GM12878 (cell line): ENCODE measurements around the gene AKNA. TPM values are rescaled to one million over a fixed set of nuclear protein-coding genes. Genes with fewer than 3 reads are reported as not detected.

ENCODE experiments used
- ATAC-seq: fragments of 200-7000 bp; cut with Tn5 transposase; 3 replicates; pipeline ENCODE4 v1.9.1; 2020; ENCODE audit warnings: mild to moderate bottlenecking, moderate library complexity
- BruUV-seq: library from RNA; stranded (reverse); fragments of 400-500 nt; replicated peaks from 2 replicates; lab custom pipeline; 2021; lab: Mats Ljungman, UMichigan
- CTCF ChIA-PET: fragments of 300-600 bp; sonication (Branson Sonifier 250); formaldehyde crosslinking; extraction: SDS; loops from one replicate; lab custom pipeline; 2021; ENCODE audit warnings: inconsistent platforms; lab: Yijun Ruan, JAX
- POLR2A ChIA-PET: fragments of 350-600 bp; formaldehyde crosslinking; extraction: SDS; loops from one replicate; lab custom pipeline; 2021; ENCODE audit warnings: inconsistent platforms; lab: Charles Lee
- RAD21 ChIA-PET: fragments of 300-600 bp; sonication (Branson Sonifier 250); formaldehyde crosslinking; loops from one replicate; lab custom pipeline; 2023; ENCODE audit warnings: antibody characterized with exemption; ENCODE audit not compliant: unreplicated experiment; lab: Charles Lee
- SMC1A ChIA-PET: fragments of 300-600 bp; sonication (Branson Sonifier 250); formaldehyde crosslinking; loops from one replicate; lab custom pipeline; 2023; ENCODE audit not compliant: unreplicated experiment, uncharacterized antibody; lab: Charles Lee
- DNase-seq: peaks from one replicate; pipeline ENCODE4 v3.0.0-alpha.2; 2011; ENCODE audit warnings: low read depth, low spot score
- FAIRE-seq: peaks from 3 replicates; lab custom pipeline; 2011; peaks lifted over from hg19 to GRCh38; lab: Jason Lieb, UNC
- H2AFZ ChIP-seq: 2 replicates; pipeline ENCODE4 v1.6.0; 2011; ENCODE audit warnings: low read depth, low read length, control low read depth; ENCODE audit not compliant: control insufficient read depth
- H3K27ac ChIP-seq: 2 replicates; pipeline ENCODE4 v1.5.1; 2011; ENCODE audit warnings: control low read depth; ENCODE audit not compliant: control insufficient read depth, insufficient read depth
- H3K27me3 ChIP-seq, 2 experiments: replicated peaks in 1 of 2; 2 replicates each; pipeline versions ENCODE4 v1.6.0 to v1.6.1; 2011; ENCODE audit warnings: low read length in 1 of 2; ENCODE audit not compliant: control insufficient read depth in 2 of 2, insufficient read depth in 2 of 2
- H3K36me3 ChIP-seq, 2 experiments: 2 replicates each; pipeline ENCODE4 v1.5.1; 2011; ENCODE audit warnings: low read length in 1 of 2; ENCODE audit not compliant: control insufficient read depth in 2 of 2, insufficient read depth in 2 of 2
- H3K4me1 ChIP-seq: 2 replicates; pipeline ENCODE4 v1.6.1; 2011; ENCODE audit warnings: mild to moderate bottlenecking, low read length, moderate library complexity, mixed read lengths; ENCODE audit not compliant: control insufficient read depth, insufficient read depth
- H3K4me2 ChIP-seq: 2 replicates; pipeline ENCODE4 v1.6.0; 2011; ENCODE audit warnings: control low read depth; ENCODE audit not compliant: control insufficient read depth, insufficient read depth
- H3K4me3 ChIP-seq: fragments of 200-600 bp; sonication (generic); 2 replicates; pipeline ENCODE4 v1.5.1; 2016
- H3K79me2 ChIP-seq: 2 replicates; pipeline ENCODE4 v1.6.0; 2011; ENCODE audit warnings: low read length; ENCODE audit not compliant: control insufficient read depth, insufficient read depth
- H3K9ac ChIP-seq: 2 replicates; pipeline ENCODE4 v1.8.0; 2011; ENCODE audit warnings: low read length, control low read depth, mixed read lengths; ENCODE audit not compliant: control insufficient read depth, insufficient read depth
- H3K9me3 ChIP-seq: replicated peaks from 3 replicates; pipeline ENCODE4 v1.5.1; 2011; ENCODE audit warnings: mild to moderate bottlenecking, low read length; ENCODE audit not compliant: control insufficient read depth, insufficient read depth
- H4K20me1 ChIP-seq: 2 replicates; pipeline ENCODE4 v1.6.0; 2011; ENCODE audit not compliant: control insufficient read depth, insufficient read depth
- ATF2 ChIP-seq: IDR thresholded peaks from 2 replicates; pipeline ENCODE4 v1.6.1; 2012; ENCODE audit warnings: low read length, inconsistent platforms
- BMI1 ChIP-seq: fragments of 450-650 bp; IDR thresholded peaks from 2 replicates; pipeline ENCODE4 v1.6.1; 2016; ENCODE audit warnings: mild to moderate bottlenecking, moderate library complexity, borderline replicate concordance
- CHD1 ChIP-seq: IDR thresholded peaks from 2 replicates; pipeline ENCODE4 v1.6.1; 2012; ENCODE audit warnings: low read depth, low read length, improper control_type of control experiment
- EGR1 ChIP-seq, 2 experiments: IDR thresholded peaks; 1 replicate in 1 of 2; 2 replicates in 1 of 2; pipeline ENCODE4 v1.6.1; 2011 to 2012; ENCODE audit warnings: low read depth in 2 of 2, low read length in 2 of 2, borderline replicate concordance in 1 of 2, mild to moderate bottlenecking in 1 of 2, moderate library complexity in 1 of 2
- ELK1 ChIP-seq: IDR thresholded peaks from 2 replicates; pipeline ENCODE4 v1.6.1; 2012; ENCODE audit warnings: low read depth, low read length, improper control_type of control experiment
- HSF1 ChIP-seq: fragments of 150-350 bp; IDR thresholded peaks from 2 replicates; pipeline ENCODE4 v1.6.1; 2014; ENCODE audit warnings: mild to moderate bottlenecking, low read depth, low read length
- MEF2B ChIP-seq: fragments of 450-650 bp; IDR thresholded peaks from 2 replicates; pipeline ENCODE4 v1.6.1; 2018; ENCODE audit warnings: mild to moderate bottlenecking, moderate library complexity; ENCODE audit not compliant: partially characterized antibody, poor library complexity, severe bottlenecking
- MXI1 ChIP-seq: fragments of 150-350 bp; IDR thresholded peaks from 2 replicates; pipeline ENCODE4 v1.6.1; 2011; ENCODE audit warnings: low read depth, mild to moderate bottlenecking, inconsistent platforms, low read length, improper control_type of control experiment
- NFYB ChIP-seq: IDR thresholded peaks from 2 replicates; pipeline ENCODE4 v1.6.1; 2011; ENCODE audit warnings: low read depth, mild to moderate bottlenecking, low read length, improper control_type of control experiment, moderate library complexity; ENCODE audit not compliant: insufficient read depth
- POU2F2 ChIP-seq: IDR thresholded peaks from 3 replicates; pipeline ENCODE4 v1.6.1; 2011; ENCODE audit warnings: low read depth, mild to moderate bottlenecking, low read length, borderline replicate concordance
- RAD51 ChIP-seq: fragments of 450-650 bp; IDR thresholded peaks from 2 replicates; pipeline ENCODE4 v1.6.1; 2016; ENCODE audit warnings: moderate library complexity, mild to moderate bottlenecking, inconsistent platforms
- RBBP5 ChIP-seq: fragments of 200-600 bp; sonication (generic); conservative IDR thresholded peaks from 2 replicates; pipeline ENCODE4 v1.6.1; 2016
- SREBF1 ChIP-seq: IDR thresholded peaks from 2 replicates; pipeline ENCODE4 v1.6.1; 2012; ENCODE audit warnings: mild to moderate bottlenecking, low read length
- ZBTB11 ChIP-seq: fragments of 450-650 bp; formaldehyde crosslinking; IDR thresholded peaks from 2 replicates; pipeline ENCODE4 v1.5.0; 2022; ENCODE audit warnings: mild to moderate bottlenecking, missing genetic modification characterization
- ZNF622 ChIP-seq: fragments of 450-650 bp; IDR thresholded peaks from 2 replicates; pipeline ENCODE4 v1.6.1; 2017; ENCODE audit warnings: mild to moderate bottlenecking, inconsistent platforms
- WGBS: methylation state at CpG from one replicate; pipeline ENCODE4 v1.1.6; 2016; ENCODE audit warnings: low lambda C conversion rate; ENCODE audit not compliant: insufficient replicate concordance, insufficient coverage; ENCODE audit errors: missing lambda C conversion rate; 5-methylcytosine and 5-hydroxymethylcytosine counted together
- in situ Hi-C: fragments of 300-500 bp; cut with MboI; formaldehyde crosslinking; loops from 9 replicates; pipeline ENCODE4 v1.14.3; 2018; ENCODE audit warnings: mixed read lengths
- intact Hi-C: fragments of 100-400 bp; cut with micrococcal nuclease; formaldehyde crosslinking; loops from one replicate; pipeline ENCODE4 v1.14.2; 2022; ENCODE audit not compliant: unreplicated experiment
- polyA plus RNA-seq, 11 experiments: library from polyadenylated mRNA; depleted of rRNA in 4 of 11; unstranded in 6 of 11; stranded (reverse) in 5 of 11; fragments of >200 nt; fragmentation: Nextera tagmentation in 4 of 11; fragmentation: Illumina TruSeq in 1 of 11; extraction: Ambion mirVana in 4 of 11; extraction: Trizol in 1 of 11; gene quantifications; 1 replicate in 1 of 11; 2 replicates in 10 of 11; pipeline versions ENCODE4 v1.2.1 to v1.2.3, GENCODE V29; 2011 to 2016; ENCODE audit warnings: inconsistent platforms in 2 of 11, missing spikeins in 2 of 11, low read depth in 1 of 11
- total RNA-seq, 4 experiments: library from RNA; depleted of rRNA in 3 of 4; stranded (reverse); fragments of >200 nt in 3 of 4; fragmentation: Illumina TruSeq in 1 of 4; extraction: Trizol in 1 of 4; gene quantifications; 2 replicates each; pipeline versions ENCODE4 v1.2.1 to v1.2.3, GENCODE V29; 2013 to 2021
- TF ChIP-seq, protein P1 (sequence below): fragments of 450-650 bp; IDR thresholded peaks from 2 replicates; pipeline ENCODE4 v1.6.1; 2016; ENCODE audit warnings: mild to moderate bottlenecking

The AKNA gene
- total and polyA plus RNA-seq, 10 of the 15 experiments (the other 5 are each of a cell fraction or from before 2014, with no cell fraction given), result 1.6 to 132 (median 35.3) TPM

DNA sequence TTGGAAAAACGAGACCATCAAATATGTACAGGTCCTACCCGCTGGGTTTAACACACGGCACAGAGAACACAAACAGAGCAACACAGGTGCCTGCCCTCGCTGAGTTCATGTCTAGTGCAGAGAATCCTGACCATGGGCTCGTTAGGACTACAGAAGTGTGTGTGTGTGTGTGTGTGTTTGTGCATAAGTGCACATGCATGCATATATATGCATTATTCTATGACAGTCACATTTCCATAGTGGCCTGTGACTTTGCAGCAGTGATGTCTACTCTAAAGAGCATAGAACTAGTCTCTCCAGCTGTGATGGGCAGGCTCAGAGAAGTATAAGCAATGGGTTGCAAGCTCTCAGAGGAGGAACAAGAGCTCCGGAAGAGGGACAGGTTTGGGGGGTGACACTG, 30.4 kb downstream of the AKNA start:
- BruUV-seq, result no TSS peak
- no peaks in the 10 kb centered on the region for H3K79me2 ChIP-seq
- peaks cover 51 to 68% of the 10 kb centered on the region in 2 experiments for H3K36me3 ChIP-seq
- ChIA-PET RAD21 (no interaction called here), POLR2A (no interaction called here), SMC1A (interaction anchor here (2.0 kb wide), 1 partner anchor 33 kb away, joined by 6 read pairs; no protein-coding TSS in a partner anchor), CTCF (interaction anchor here (1.0 kb wide), 1 partner anchor 129 kb away, joined by 3 read pairs; no protein-coding TSS in a partner anchor)
- intact Hi-C loops (no loop called here), in situ Hi-C loops (no loop called here)
- H4K20me1 ChIP-seq, result peaks cover 2% of the 10 kb centered on the region; the same call in 1 of the 2 replicates
- no peak for DNase-seq
- no peaks in the 10 kb centered on the region for H3K4me1 ChIP-seq
- TF ChIP-seq EGR1 (IDR thresholded peaks at IDR 0.05; ENCODE audit: borderline replicate concordance in 1 of 2, low read depth in 2 of 2, low read length in 2 of 2) (no peak), CHD1 (no peak), NFYB (no peak), MXI1 (no peak), POU2F2 (no peak), RAD51 (no peak), MEF2B (no peak), ATF2 (no peak), ZBTB11 (CRISPR knock-in tag) (no peak), RBBP5 (no peak), BMI1 (no peak), ZNF622 (no peak), HSF1 (no peak), SREBF1 (no peak), ELK1 (no peak)
- TF ChIP-seq, protein P1, sequence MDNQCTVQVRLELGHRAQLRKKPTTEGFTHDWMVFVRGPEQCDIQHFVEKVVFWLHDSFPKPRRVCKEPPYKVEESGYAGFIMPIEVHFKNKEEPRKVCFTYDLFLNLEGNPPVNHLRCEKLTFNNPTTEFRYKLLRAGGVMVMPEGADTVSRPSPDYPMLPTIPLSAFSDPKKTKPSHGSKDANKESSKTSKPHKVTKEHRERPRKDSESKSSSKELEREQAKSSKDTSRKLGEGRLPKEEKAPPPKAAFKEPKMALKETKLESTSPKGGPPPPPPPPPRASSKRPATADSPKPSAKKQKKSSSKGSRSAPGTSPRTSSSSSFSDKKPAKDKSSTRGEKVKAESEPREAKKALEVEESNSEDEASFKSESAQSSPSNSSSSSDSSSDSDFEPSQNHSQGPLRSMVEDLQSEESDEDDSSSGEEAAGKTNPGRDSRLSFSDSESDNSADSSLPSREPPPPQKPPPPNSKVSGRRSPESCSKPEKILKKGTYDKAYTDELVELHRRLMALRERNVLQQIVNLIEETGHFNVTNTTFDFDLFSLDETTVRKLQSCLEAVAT, result no peak
- no peaks in the 10 kb centered on the region for H3K27me3 ChIP-seq
- 61% methylated on average over 6 of the region's 6 CpGs for WGBS
- no peaks in the 10 kb centered on the region for H3K9me3 ChIP-seq
- no peak overlapping the region for H3K4me2 ChIP-seq
- no peak overlapping the region for H3K4me3 ChIP-seq
- no peak overlapping the region for H2AFZ ChIP-seq
- H3K9ac ChIP-seq, result no peak overlapping the region
- FAIRE-seq, result no peak
- H3K27ac ChIP-seq, result no peak overlapping the region
- no peak for ATAC-seq
